Type B pancreatic cell (in vitro differentiated cells): ENCODE measurements around the gene BTBD1. TPM values are rescaled to one million over a fixed set of nuclear protein-coding genes. Genes with fewer than 3 reads are reported as not detected.
"Not testable (repeated sequence)": the region's sequence is repeated elsewhere in the genome, so short reads cannot be mapped to it uniquely, and the experiment has no call there.

Experiments
- DNase-seq: peaks from one replicate; pipeline ENCODE4 v3.0.0; 2021; ENCODE audit warnings: mixed read lengths; ENCODE audit not compliant: unreplicated experiment; ENCODE audit errors: extremely low spot score
- H3K27ac Mint-ChIP-seq: 2 replicates; pipeline ENCODE4 v1.8.0; 2021; ENCODE audit warnings: mild to moderate bottlenecking, mixed read lengths
- H3K27me3 Mint-ChIP-seq: 2 replicates; pipeline ENCODE4 v1.8.0; 2021; ENCODE audit warnings: mixed read lengths
- H3K36me3 Mint-ChIP-seq: 2 replicates; pipeline ENCODE4 v1.8.0; 2021; ENCODE audit warnings: mixed read lengths
- H3K4me1 Mint-ChIP-seq: one replicate; pipeline ENCODE4 v1.8.0; 2021; ENCODE audit warnings: mixed read lengths; ENCODE audit not compliant: unreplicated experiment
- H3K4me3 Mint-ChIP-seq: 2 replicates; pipeline ENCODE4 v1.8.0; 2021; ENCODE audit warnings: mild to moderate bottlenecking, mixed read lengths
- H3K9me3 Mint-ChIP-seq: 2 replicates; pipeline ENCODE4 v1.8.0; 2021; ENCODE audit warnings: mixed read lengths
- total RNA-seq: library from RNA; stranded (reverse); gene quantifications from 2 replicates; pipeline ENCODE4 v1.2.1, GENCODE V29; 2021; ENCODE audit warnings: low replicate concordance
- TF ChIP-seq, protein P1 (sequence below): fragments of 200-600 bp; sonication (generic); conservative IDR thresholded peaks from 2 replicates; pipeline ENCODE4 v1.5.0; 2021; ENCODE audit warnings: antibody characterized with exemption, mild to moderate bottlenecking

BTBD1 gene
- total RNA-seq, 1 donor from 2014 or later, result 40.7 TPM

DNA sequence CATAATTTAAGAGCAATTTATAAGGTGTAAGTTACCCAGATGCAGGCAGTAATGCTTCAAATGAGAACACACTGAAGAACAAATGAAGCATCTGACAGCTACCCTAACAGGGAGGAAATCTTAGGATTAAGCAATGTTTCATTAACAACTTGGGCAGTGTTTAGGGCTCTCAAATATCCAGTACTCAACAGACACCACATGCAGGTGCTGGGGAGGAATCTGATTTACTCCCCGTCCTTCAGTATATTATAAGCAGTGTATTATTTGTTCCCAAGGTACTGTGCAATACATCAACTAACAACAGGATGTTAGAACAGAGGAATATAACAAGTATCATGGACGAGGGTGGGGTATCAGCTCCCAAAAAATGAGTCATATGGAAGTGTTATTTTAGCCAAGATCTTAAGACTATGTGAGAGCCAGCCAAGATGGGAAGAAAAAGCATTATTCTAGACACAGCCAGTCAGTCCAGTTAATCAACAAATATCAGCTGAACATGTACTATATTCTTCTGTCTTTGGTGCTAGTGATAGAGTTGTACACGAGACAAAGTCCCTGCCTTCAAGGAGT is 20.4 kb downstream of the BTBD1 start:
- H3K4me3 Mint-ChIP-seq, result no peak overlapping the region
- no peaks in the 10 kb centered on the region for H3K4me1 Mint-ChIP-seq
- H3K9me3 Mint-ChIP-seq, result no peaks in the 10 kb centered on the region
- peaks cover 37% of the 10 kb centered on the region for H3K36me3 Mint-ChIP-seq
- no peaks in the 10 kb centered on the region for H3K27me3 Mint-ChIP-seq
- TF ChIP-seq, protein P1, sequence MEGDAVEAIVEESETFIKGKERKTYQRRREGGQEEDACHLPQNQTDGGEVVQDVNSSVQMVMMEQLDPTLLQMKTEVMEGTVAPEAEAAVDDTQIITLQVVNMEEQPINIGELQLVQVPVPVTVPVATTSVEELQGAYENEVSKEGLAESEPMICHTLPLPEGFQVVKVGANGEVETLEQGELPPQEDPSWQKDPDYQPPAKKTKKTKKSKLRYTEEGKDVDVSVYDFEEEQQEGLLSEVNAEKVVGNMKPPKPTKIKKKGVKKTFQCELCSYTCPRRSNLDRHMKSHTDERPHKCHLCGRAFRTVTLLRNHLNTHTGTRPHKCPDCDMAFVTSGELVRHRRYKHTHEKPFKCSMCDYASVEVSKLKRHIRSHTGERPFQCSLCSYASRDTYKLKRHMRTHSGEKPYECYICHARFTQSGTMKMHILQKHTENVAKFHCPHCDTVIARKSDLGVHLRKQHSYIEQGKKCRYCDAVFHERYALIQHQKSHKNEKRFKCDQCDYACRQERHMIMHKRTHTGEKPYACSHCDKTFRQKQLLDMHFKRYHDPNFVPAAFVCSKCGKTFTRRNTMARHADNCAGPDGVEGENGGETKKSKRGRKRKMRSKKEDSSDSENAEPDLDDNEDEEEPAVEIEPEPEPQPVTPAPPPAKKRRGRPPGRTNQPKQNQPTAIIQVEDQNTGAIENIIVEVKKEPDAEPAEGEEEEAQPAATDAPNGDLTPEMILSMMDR, result no peak
- DNase-seq, result no peak
- no peak overlapping the region for H3K27ac Mint-ChIP-seq

DNA sequence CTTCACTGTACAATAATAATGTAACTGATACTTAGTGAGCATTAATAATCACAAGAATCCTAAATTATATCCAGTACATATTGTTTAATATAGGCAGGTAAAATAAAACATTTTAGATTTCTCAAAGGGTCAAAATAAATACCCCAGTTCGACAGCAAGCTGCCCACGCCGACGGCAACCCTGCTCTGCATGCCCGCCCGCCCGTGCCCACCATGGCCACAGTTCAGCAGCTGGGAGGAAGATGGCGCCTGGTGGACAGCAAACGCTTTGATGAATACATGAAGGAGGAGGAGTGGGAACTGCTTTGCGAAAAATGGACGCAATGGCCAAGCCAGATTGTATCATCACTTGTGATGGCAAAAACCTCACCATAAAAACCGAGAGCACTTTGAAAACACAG is 22.9 kb downstream of the BTBD1 start:
- peaks cover 47% of the 10 kb centered on the region for H3K36me3 Mint-ChIP-seq
- DNase-seq, result no peak
- H3K27me3 Mint-ChIP-seq, result no peaks in the 10 kb centered on the region
- H3K4me3 Mint-ChIP-seq, result no peak overlapping the region
- H3K9me3 Mint-ChIP-seq, result peaks cover under 1% of the 10 kb centered on the region
- TF ChIP-seq, protein P1, result no peak
- H3K27ac Mint-ChIP-seq, result no peak overlapping the region
- no peaks in the 10 kb centered on the region for H3K4me1 Mint-ChIP-seq

DNA sequence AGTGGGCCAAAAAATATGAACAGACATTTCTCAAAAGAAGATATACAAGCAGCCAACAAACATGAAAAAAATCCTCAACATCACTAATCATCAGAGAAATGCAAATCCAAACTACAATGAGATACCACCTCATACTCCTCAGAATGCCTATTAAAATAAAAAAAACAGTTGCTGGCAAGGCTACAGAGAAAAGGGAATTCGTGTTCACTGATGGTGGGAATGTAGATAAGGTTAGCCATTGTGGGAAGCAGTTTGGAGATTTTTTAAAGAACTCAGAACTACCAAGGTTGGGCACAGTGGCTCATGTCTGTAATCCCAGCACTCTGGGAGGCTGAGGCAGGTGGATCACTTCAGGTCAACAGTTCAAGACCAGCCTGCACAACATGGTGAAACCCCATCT is 27.8 kb downstream of the BTBD1 start:
- DNase-seq, result no peak
- H3K36me3 Mint-ChIP-seq, result peaks cover 48% of the 10 kb centered on the region
- no peak overlapping the region for H3K27ac Mint-ChIP-seq
- H3K4me3 Mint-ChIP-seq, result no peak overlapping the region
- no peaks in the 10 kb centered on the region for H3K4me1 Mint-ChIP-seq
- TF ChIP-seq, protein P1, result no peak
- H3K9me3 Mint-ChIP-seq, result peaks cover 9% of the 10 kb centered on the region
- no peaks in the 10 kb centered on the region for H3K27me3 Mint-ChIP-seq

DNA sequence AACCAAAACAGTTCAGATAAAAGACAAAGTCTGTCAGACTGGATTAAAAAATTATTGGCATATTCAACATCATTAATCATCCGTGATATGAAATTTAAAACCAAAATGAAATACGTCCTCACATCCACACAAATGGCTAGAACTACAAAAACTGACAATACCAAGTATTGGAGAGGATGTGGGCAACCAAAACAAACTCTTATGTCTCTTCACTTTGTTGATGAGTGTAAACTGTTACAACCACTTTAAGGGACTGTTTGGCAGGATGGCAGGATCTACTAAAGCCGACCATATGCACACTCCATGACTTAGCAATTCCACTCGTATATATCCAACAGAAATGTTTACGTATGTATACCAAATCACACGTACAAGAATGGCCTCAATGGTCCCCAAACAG is 30.8 kb downstream of the BTBD1 start:
- Mint-ChIP-seq H3K27ac (no peak overlapping the region), H3K36me3 (peaks cover 49% of the 10 kb centered on the region), H3K27me3 (no peaks in the 10 kb centered on the region), H3K4me3 (no peak overlapping the region), H3K4me1 (no peaks in the 10 kb centered on the region), H3K9me3 (peaks cover 9% of the 10 kb centered on the region)
- no peak for DNase-seq
- TF ChIP-seq, protein P1, result no peak

DNA sequence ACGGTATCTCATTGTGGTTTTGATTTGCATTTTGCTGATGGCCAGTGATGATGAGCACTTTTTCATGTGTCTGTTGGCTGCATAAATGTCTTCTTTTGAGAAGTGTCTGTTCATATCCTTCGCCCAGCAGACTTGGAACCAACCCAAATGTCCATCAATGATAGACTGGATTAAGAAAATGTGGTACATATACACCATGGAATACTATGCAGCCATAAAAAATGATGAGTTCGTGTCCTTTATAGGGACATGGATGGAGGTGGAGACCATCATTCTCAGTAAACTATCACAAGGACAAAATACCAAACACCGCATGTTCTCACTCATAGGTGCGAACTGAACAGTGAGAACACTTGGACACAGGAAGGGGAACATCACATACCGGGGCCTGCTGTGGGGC is 35.8 kb downstream of the BTBD1 start:
- not testable (repeated sequence) for DNase-seq, H3K9me3 Mint-ChIP-seq, H3K27ac Mint-ChIP-seq, H3K4me1 Mint-ChIP-seq, H3K27me3 Mint-ChIP-seq, H3K4me3 Mint-ChIP-seq
- peaks cover 31% of the 10 kb centered on the region for H3K36me3 Mint-ChIP-seq

DNA sequence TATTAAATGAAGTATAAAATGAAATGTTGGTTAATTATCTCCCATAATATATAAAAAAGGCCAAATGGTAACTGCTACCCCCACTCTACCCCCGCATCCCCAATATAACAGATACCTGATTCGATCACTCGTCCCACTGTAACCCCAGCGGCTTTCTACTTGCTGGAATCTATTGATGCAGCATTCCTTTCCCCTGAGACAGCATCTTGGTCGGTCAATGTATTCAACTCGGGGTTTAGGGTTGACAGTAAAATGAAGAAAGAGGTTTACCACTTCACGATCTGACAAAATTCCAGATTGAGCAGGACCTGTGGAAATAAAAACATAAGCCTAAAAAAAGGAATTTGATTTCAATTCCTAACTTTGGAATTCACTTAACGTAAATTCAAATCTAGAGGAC is 37.0 kb downstream of the BTBD1 start:
- H3K27me3 Mint-ChIP-seq, result no peaks in the 10 kb centered on the region
- no peak for DNase-seq
- TF ChIP-seq, protein P1, result no peak
- H3K4me1 Mint-ChIP-seq, result no peaks in the 10 kb centered on the region
- H3K27ac Mint-ChIP-seq, result no peak overlapping the region
- H3K4me3 Mint-ChIP-seq, result no peak overlapping the region
- H3K9me3 Mint-ChIP-seq, result no peaks in the 10 kb centered on the region
- peaks cover 30% of the 10 kb centered on the region for H3K36me3 Mint-ChIP-seq
